ENCODE data around the gene ZNF555.

- TF ChIP-seq FOXA1 (IDR thresholded peaks at IDR 0.05) (no peak), ZNF384 (IDR thresholded peaks at IDR 0.05) (no peak), FOXK2 (IDR thresholded peaks at IDR 0.05) (no peak), BHLHE40 (IDR thresholded peaks at IDR 0.05; ENCODE audit: borderline replicate concordance) (no peak), L3MBTL2 (conservative IDR thresholded peaks at IDR 0.05) (no peak), SUZ12 (IDR thresholded peaks at IDR 0.05) (no peak)
Observed at GRCh38 chr19:2837430-2837829, 3.8 kb upstream of the ZNF555 start.

All from HEK293T (cell line).